Measurements from ENCODE around the gene PLA2G4E.

- TF ChIP-seq CTCF (IDR thresholded peaks at IDR 0.05), result no peak
- TF ChIP-seq POLR2A (IDR thresholded peaks at IDR 0.05), result no peak
- no peak for TF ChIP-seq EP300 (IDR thresholded peaks at IDR 0.05)
- TF ChIP-seq POLR2AphosphoS5 (IDR thresholded peaks at IDR 0.05), result no peak
Observed at GRCh38 chr15:42018306-42019224, 2.3 kb downstream of the PLA2G4E start.
